ENCODE measurements around the gene MOB2.

Gene MOB2

GRCh38 chr11:1476940-1477736 lies 9.4 kb downstream of the MOB2 start:
- in situ Hi-C loops (cut with HindIII; ENCODE audit: low sequenced_read_pairs), result loop anchor here (5.0 kb wide), 2 partner anchors 60 to 80 kb away; no protein-coding TSS in a partner anchor

GRCh38 chr11:1475841-1476240 lies 10.7 kb downstream of the MOB2 start:
- in situ Hi-C loops (cut with HindIII; ENCODE audit: low sequenced_read_pairs), result loop anchor here (5.0 kb wide), 2 partner anchors 61 to 79 kb away; no protein-coding TSS in a partner anchor

- in situ Hi-C loops (cut with HindIII; ENCODE audit: low sequenced_read_pairs), result no loop called here
Measured at GRCh38 chr11:1473786-1474185, 12.8 kb downstream of the MOB2 start.

GRCh38 chr11:1473011-1473628 lies 13.5 kb downstream of the MOB2 start:
- in situ Hi-C loops (cut with HindIII; ENCODE audit: low sequenced_read_pairs), result no loop called here

GRCh38 chr11:1472180-1473005 lies 14.2 kb downstream of the MOB2 start:
- in situ Hi-C loops (cut with HindIII; ENCODE audit: low sequenced_read_pairs), result no loop called here

- in situ Hi-C loops (cut with HindIII; ENCODE audit: low sequenced_read_pairs), result no loop called here
Measured at GRCh38 chr11:1471736-1472135, 14.8 kb downstream of the MOB2 start.

- in situ Hi-C loops (cut with HindIII; ENCODE audit: low sequenced_read_pairs), result no loop called here
Measured at GRCh38 chr11:1470681-1471611, 15.6 kb downstream of the MOB2 start.

GRCh38 chr11:1469911-1470680 lies 16.5 kb downstream of the MOB2 start:
- in situ Hi-C loops (cut with HindIII; ENCODE audit: low sequenced_read_pairs), result no loop called here

- in situ Hi-C loops (cut with HindIII; ENCODE audit: low sequenced_read_pairs), result no loop called here
Measured at GRCh38 chr11:1469287-1469910, 17.2 kb downstream of the MOB2 start.

- in situ Hi-C loops (cut with HindIII; ENCODE audit: low sequenced_read_pairs), result no loop called here
Measured at GRCh38 chr11:1468473-1469066, 18.0 kb downstream of the MOB2 start.

GRCh38 chr11:1468002-1468401 lies 18.6 kb downstream of the MOB2 start:
- in situ Hi-C loops (cut with HindIII; ENCODE audit: low sequenced_read_pairs), result no loop called here

- in situ Hi-C loops (cut with HindIII; ENCODE audit: low sequenced_read_pairs), result no loop called here
Measured at GRCh38 chr11:1467270-1467669, 19.3 kb downstream of the MOB2 start.

- in situ Hi-C loops (cut with HindIII; ENCODE audit: low sequenced_read_pairs), result no loop called here
Measured at GRCh38 chr11:1466784-1467183, 19.8 kb downstream of the MOB2 start.

GRCh38 chr11:1463056-1463455 lies 23.5 kb downstream of the MOB2 start:
- in situ Hi-C loops (cut with HindIII; ENCODE audit: low sequenced_read_pairs), result no loop called here

- in situ Hi-C loops (cut with HindIII; ENCODE audit: low sequenced_read_pairs), result no loop called here
Measured at GRCh38 chr11:1462698-1462975, 23.9 kb downstream of the MOB2 start.

- in situ Hi-C loops (cut with HindIII; ENCODE audit: low sequenced_read_pairs), result no loop called here
Measured at GRCh38 chr11:1461826-1462697, 24.5 kb downstream of the MOB2 start.

- in situ Hi-C loops (cut with HindIII; ENCODE audit: low sequenced_read_pairs), result no loop called here
Measured at GRCh38 chr11:1460986-1461825, 25.4 kb downstream of the MOB2 start.
